Activated T-helper 17 cell treated with anti-CD3 and anti-CD28 coated beads, Interleukin-2, amount 50 U/mL, for 72 hours (primary cell): Measurements from ENCODE around the gene DENND5B. TPM values are rescaled to one million over a fixed set of nuclear protein-coding genes. Genes with fewer than 3 reads are reported as not detected.
"Not testable (repeated sequence)": the region's sequence is repeated elsewhere in the genome, so short reads cannot be mapped to it uniquely, and the experiment has no call there.

Source experiments
- ATAC-seq: fragments of 150-1000 bp; cut with Tn5 transposase; replicated peaks from 2 replicates; pipeline ENCODE4 v1.10.0; 2021; ENCODE audit warnings: mild to moderate bottlenecking, moderate library complexity
- H3K27ac Mint-ChIP-seq: one replicate; pipeline ENCODE4 v1.8.0; 2022; ENCODE audit warnings: mixed read lengths
- H3K27me3 Mint-ChIP-seq: one replicate; pipeline ENCODE4 v1.8.0; 2022; ENCODE audit warnings: mixed read lengths
- H3K36me3 Mint-ChIP-seq: one replicate; pipeline ENCODE4 v1.8.0; 2022; ENCODE audit warnings: low read depth, mild to moderate bottlenecking, mixed read lengths
- H3K4me1 Mint-ChIP-seq: one replicate; pipeline ENCODE4 v1.8.0; 2022; ENCODE audit warnings: mixed read lengths
- H3K4me3 Mint-ChIP-seq: one replicate; pipeline ENCODE4 v1.8.0; 2022; ENCODE audit warnings: mild to moderate bottlenecking, mixed read lengths
- H3K9me3 Mint-ChIP-seq: one replicate; pipeline ENCODE4 v1.8.0; 2022; ENCODE audit warnings: mixed read lengths
- total RNA-seq, 2 donors: library from RNA; stranded (reverse); gene quantifications; one replicate each; pipeline ENCODE4 v1.2.3, GENCODE V29; 2022

The DENND5B gene
- total RNA-seq, 2 donors from 2014 or later, result 0.58 TPM; not detected in 1

GRCh38 chr12:31492599-31493196 lies 98.2 kb downstream of the DENND5B start:
- H3K27ac Mint-ChIP-seq, result no peak overlapping the region
- H3K9me3 Mint-ChIP-seq, result no peaks in the 10 kb centered on the region
- H3K36me3 Mint-ChIP-seq, result no peaks in the 10 kb centered on the region

DNA sequence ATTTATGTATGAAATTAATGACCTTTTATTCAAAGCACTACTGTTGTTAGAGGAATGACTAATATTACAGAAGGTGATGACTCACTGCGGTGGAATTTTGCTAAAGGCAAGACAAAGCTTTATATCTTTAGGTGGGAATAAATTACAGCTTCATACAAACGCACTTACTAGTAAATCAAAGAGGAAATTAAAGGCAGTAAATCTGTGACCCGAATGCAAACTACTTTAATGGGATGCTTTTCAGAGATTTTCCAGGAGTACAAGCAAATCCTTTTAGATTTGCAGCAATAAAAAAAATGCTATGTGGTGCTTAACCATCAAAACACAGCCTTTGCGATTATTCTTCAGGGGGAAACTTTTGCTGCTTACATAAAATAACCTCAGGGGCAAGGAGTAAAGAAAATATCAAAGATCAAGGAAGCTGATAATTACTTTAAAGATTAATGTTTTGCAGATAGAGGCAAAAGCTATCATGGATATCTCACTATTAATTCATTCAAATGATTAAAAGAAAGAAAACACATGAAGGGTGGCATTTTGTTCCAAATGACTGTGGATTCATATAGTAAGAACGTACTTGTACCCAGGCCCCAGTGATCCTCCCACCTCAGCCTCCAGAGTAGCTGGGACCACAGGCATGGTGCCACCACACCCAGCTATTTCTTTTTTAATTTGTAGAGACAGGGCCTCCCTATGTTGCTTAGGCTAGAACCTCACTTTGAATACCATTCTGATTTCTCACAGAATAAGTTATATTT lies 98.9 kb downstream of the DENND5B start:
- no peaks in the 10 kb centered on the region for H3K4me1 Mint-ChIP-seq
- H3K36me3 Mint-ChIP-seq, result no peaks in the 10 kb centered on the region
- peaks cover 19% of the 10 kb centered on the region for H3K27me3 Mint-ChIP-seq
- H3K9me3 Mint-ChIP-seq, result no peaks in the 10 kb centered on the region
- no peak overlapping the region for H3K27ac Mint-ChIP-seq
- H3K4me3 Mint-ChIP-seq, result no peak overlapping the region
- no peak for ATAC-seq

More at GRCh38 chr12:31492599-31493196, 98.2 kb downstream of the DENND5B start:
- H3K4me1 Mint-ChIP-seq, result no peaks in the 10 kb centered on the region
- H3K27me3 Mint-ChIP-seq, result peaks cover 19% of the 10 kb centered on the region
- no peak overlapping the region for H3K4me3 Mint-ChIP-seq
- ATAC-seq, result no peak

GRCh38 chr12:31491241-31491794 lies 99.6 kb downstream of the DENND5B start:
- no peak overlapping the region for H3K4me3 Mint-ChIP-seq
- H3K27ac Mint-ChIP-seq, result no peak overlapping the region
- H3K9me3 Mint-ChIP-seq, result no peaks in the 10 kb centered on the region
- peaks cover 19% of the 10 kb centered on the region for H3K27me3 Mint-ChIP-seq
- H3K4me1 Mint-ChIP-seq, result no peaks in the 10 kb centered on the region
- H3K36me3 Mint-ChIP-seq, result no peaks in the 10 kb centered on the region
- no peak for ATAC-seq

GRCh38 chr12:31488737-31489338 lies 102.1 kb downstream of the DENND5B start:
- no peaks in the 10 kb centered on the region for H3K36me3 Mint-ChIP-seq

DNA sequence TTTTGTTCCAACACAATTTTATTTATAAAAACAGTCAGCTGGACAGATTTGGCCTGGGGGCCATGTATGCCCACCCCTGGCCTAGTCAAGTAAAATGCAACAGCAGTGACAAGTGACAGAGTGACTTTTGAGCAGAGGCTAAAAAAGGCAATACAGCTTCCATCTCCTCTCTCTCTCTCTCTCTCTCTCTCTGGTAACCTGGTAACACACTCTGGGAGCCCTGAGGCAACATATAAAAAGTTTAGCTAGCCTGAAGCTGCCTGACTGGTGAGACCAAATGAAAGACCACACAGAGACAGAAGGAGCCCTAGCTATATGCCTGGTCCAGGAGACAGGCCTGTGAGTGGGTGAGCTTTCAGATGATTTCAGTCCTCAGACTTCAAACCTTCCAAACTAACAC lies 105.4 kb downstream of the DENND5B start:
- no peak for ATAC-seq
- Mint-ChIP-seq H3K27me3 (peaks cover 11% of the 10 kb centered on the region), H3K9me3 (no peaks in the 10 kb centered on the region), H3K4me1 (no peaks in the 10 kb centered on the region), H3K4me3 (no peak overlapping the region), H3K36me3 (no peaks in the 10 kb centered on the region), H3K27ac (no peak overlapping the region)

More at GRCh38 chr12:31488737-31489338, 102.1 kb downstream of the DENND5B start:
- H3K4me1 Mint-ChIP-seq, result no peaks in the 10 kb centered on the region
- no peak overlapping the region for H3K4me3 Mint-ChIP-seq
- H3K27me3 Mint-ChIP-seq, result peaks cover 11% of the 10 kb centered on the region
- no peaks in the 10 kb centered on the region for H3K9me3 Mint-ChIP-seq
- ATAC-seq, result no peak
- H3K27ac Mint-ChIP-seq, result no peak overlapping the region

DNA sequence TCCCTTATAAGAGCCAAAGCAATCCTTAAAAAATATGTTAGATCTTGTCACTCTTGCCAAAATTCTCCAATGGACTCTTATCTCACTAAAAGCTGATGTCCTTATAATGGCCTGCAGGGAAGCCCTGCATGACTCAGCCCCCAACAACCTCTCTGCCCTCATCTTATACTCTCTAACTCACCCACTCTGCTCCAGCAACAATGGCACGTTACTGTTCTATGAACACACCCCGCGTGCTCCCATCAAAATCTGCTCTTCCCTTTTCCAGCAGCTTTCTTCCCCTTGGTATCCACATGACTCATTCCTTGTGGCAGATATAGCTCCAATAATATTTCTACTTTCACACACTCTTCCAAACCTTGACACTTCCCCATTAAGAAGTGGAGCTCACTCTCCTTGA lies 108.1 kb downstream of the DENND5B start:
- no peak overlapping the region for H3K27ac Mint-ChIP-seq
- H3K4me1 Mint-ChIP-seq, result no peaks in the 10 kb centered on the region
- no peaks in the 10 kb centered on the region for H3K27me3 Mint-ChIP-seq
- H3K4me3 Mint-ChIP-seq, result no peak overlapping the region
- no peak for ATAC-seq
- no peaks in the 10 kb centered on the region for H3K36me3 Mint-ChIP-seq
- H3K9me3 Mint-ChIP-seq, result no peaks in the 10 kb centered on the region

DNA sequence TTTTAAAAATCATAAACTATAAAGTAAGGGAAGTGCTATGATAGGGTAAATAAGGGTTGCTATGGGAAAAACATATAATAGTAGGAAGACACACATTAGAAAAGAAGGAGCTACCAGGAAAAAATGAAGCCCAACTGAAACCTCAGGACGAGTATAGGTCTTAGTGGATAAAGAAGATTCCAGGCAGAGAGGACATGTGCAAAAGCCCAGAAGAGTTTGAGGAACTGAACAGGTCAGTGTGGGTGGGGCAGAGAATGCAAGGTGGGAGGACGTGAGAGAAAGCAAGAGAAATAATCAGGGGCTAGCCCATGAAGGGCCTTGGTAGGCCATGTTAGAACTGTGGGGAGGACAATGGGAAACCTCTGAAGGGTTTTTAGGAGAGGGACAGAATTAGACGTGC lies 109.5 kb downstream of the DENND5B start:
- Mint-ChIP-seq H3K9me3 (no peaks in the 10 kb centered on the region), H3K27ac (no peak overlapping the region)

GRCh38 chr12:31479516-31480210 lies 111.3 kb downstream of the DENND5B start:
- ATAC-seq, result no peak
- H3K9me3 Mint-ChIP-seq, result no peaks in the 10 kb centered on the region
- no peaks in the 10 kb centered on the region for H3K36me3 Mint-ChIP-seq
- no peak overlapping the region for H3K27ac Mint-ChIP-seq
- H3K27me3 Mint-ChIP-seq, result peaks cover 4% of the 10 kb centered on the region
- no peaks in the 10 kb centered on the region for H3K4me1 Mint-ChIP-seq
- H3K4me3 Mint-ChIP-seq, result no peak overlapping the region

More for the DNA sequence above, 109.5 kb downstream of the DENND5B start:
- Mint-ChIP-seq H3K4me3 (no peak overlapping the region), H3K4me1 (no peaks in the 10 kb centered on the region), H3K27me3 (no peaks in the 10 kb centered on the region), H3K36me3 (no peaks in the 10 kb centered on the region)
- no peak for ATAC-seq

- Mint-ChIP-seq H3K27ac (no peak overlapping the region), H3K9me3 (no peaks in the 10 kb centered on the region), H3K27me3 (peaks cover 4% of the 10 kb centered on the region), H3K4me3 (no peak overlapping the region), H3K4me1 (no peaks in the 10 kb centered on the region), H3K36me3 (no peaks in the 10 kb centered on the region)
- no peak for ATAC-seq
Observed at GRCh38 chr12:31478898-31479297, 112.0 kb downstream of the DENND5B start.

GRCh38 chr12:31478425-31478824 lies 112.5 kb downstream of the DENND5B start:
- H3K4me1 Mint-ChIP-seq, result no peaks in the 10 kb centered on the region
- peaks cover 4% of the 10 kb centered on the region for H3K27me3 Mint-ChIP-seq
- no peak overlapping the region for H3K27ac Mint-ChIP-seq
- H3K9me3 Mint-ChIP-seq, result no peaks in the 10 kb centered on the region
- ATAC-seq, result no peak
- no peak overlapping the region for H3K4me3 Mint-ChIP-seq
- H3K36me3 Mint-ChIP-seq, result no peaks in the 10 kb centered on the region

DNA sequence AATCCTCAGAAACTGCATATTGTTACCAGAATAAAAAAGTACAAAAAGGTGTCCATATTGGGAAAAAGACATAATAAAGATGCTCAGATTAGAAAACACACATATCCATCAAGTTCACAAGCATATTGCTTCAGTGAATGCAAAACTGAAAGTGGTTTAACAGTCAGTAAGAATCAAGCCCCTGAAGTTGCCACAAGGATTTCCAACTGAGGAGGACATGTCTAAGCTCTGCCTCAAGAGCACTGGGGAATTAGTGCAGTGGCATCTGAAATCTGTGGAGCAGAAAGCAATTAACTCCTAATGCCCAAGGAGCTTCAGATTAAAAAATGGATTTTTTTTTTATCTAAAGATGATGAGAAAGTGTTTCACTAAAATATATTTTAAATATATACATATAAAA lies 113.2 kb downstream of the DENND5B start:
- Mint-ChIP-seq H3K36me3 (no peaks in the 10 kb centered on the region), H3K27ac (no peak overlapping the region), H3K27me3 (peaks cover 4% of the 10 kb centered on the region), H3K9me3 (no peaks in the 10 kb centered on the region), H3K4me1 (no peaks in the 10 kb centered on the region), H3K4me3 (no peak overlapping the region)
- ATAC-seq, result no peak

DNA sequence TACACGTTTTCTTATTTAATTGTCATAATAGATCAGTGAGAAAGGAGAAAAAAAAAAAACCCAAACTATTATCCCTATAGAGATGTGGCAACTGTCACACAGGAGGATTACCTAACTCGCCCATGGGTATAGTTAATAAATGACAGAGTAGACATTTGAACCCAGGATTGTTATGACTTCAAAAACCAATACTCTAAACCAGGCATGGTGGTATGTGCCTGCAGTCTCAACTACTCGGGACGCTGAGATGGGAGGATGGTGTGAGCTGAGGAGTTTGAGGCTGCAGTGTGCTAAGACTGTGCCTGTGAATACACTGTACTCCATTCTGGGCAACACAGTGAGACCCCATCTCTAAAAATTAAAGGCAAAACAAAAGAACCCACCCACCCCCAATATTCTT lies 114.5 kb downstream of the DENND5B start:
- Mint-ChIP-seq H3K27me3 (peaks cover 4% of the 10 kb centered on the region), H3K27ac (no peak overlapping the region), H3K9me3 (no peaks in the 10 kb centered on the region), H3K4me1 (no peaks in the 10 kb centered on the region), H3K4me3 (no peak overlapping the region), H3K36me3 (no peaks in the 10 kb centered on the region)
- ATAC-seq, result no peak

DNA sequence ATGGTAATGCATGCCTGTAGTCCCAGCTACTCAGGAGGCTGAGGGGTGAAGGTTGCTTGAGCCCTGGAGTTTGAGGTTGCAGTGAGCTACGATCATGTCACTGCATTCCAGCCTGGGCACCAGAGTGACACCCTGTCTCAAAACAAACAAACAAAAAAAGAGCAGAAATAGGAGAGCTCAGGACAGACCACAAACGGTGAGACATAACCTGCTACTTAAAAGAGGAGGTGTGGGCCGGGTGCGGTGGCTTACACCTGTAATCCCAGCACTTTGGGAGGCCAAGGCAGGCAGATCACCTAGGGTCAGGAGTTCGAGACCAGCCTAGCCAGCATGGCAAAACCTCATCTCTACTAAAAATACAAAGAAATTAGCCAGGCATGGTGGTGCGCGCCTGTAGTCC lies 115.3 kb downstream of the DENND5B start:
- H3K27me3 Mint-ChIP-seq, H3K4me3 Mint-ChIP-seq, ATAC-seq, H3K36me3 Mint-ChIP-seq, H3K4me1 Mint-ChIP-seq, H3K9me3 Mint-ChIP-seq, H3K27ac Mint-ChIP-seq: not testable (repeated sequence)

GRCh38 chr12:31474751-31475150 lies 116.2 kb downstream of the DENND5B start:
- no peak for ATAC-seq
- H3K27me3 Mint-ChIP-seq, result peaks cover 4% of the 10 kb centered on the region
- no peak overlapping the region for H3K27ac Mint-ChIP-seq
- no peaks in the 10 kb centered on the region for H3K9me3 Mint-ChIP-seq
- no peaks in the 10 kb centered on the region for H3K36me3 Mint-ChIP-seq
- H3K4me3 Mint-ChIP-seq, result no peak overlapping the region
- H3K4me1 Mint-ChIP-seq, result no peaks in the 10 kb centered on the region
